HepG2 (cell line): ENCODE data around the gene SLC36A3. TPM values are rescaled to one million over a fixed set of nuclear protein-coding genes. Genes with fewer than 3 reads are reported as not detected.

ENCODE experiments used
- AKAP8 ChIP-seq: sonication (generic); formaldehyde crosslinking; IDR thresholded peaks from 2 replicates; pipeline ENCODE4 v1.5.1; 2020; ENCODE audit warnings: mild to moderate bottlenecking, missing genetic modification reagents
- AKNA ChIP-seq: sonication (generic); formaldehyde crosslinking; IDR thresholded peaks from 2 replicates; pipeline ENCODE4 v1.4.0; 2020; ENCODE audit warnings: missing genetic modification reagents, borderline replicate concordance
- ARID5B ChIP-seq: IDR thresholded peaks from 2 replicates; pipeline ENCODE4 v1.4.0; 2020; ENCODE audit warnings: mild to moderate bottlenecking, missing genetic modification reagents
- GPN1 ChIP-seq: sonication (generic); formaldehyde crosslinking; IDR thresholded peaks from 2 replicates; pipeline ENCODE4 v1.5.1; 2020; ENCODE audit warnings: missing genetic modification reagents, borderline replicate concordance
- KLF11 ChIP-seq: IDR thresholded peaks from 2 replicates; pipeline ENCODE4 v1.6.1; 2016; ENCODE audit warnings: missing compliant biosample characterization
- MYPOP ChIP-seq: sonication (generic); formaldehyde crosslinking; IDR thresholded peaks from 2 replicates; pipeline ENCODE4 v1.8.1; 2023; ENCODE audit warnings: mild to moderate bottlenecking, moderate library complexity, missing genetic modification reagents
- NFYB ChIP-seq: sonication (generic); formaldehyde crosslinking; IDR thresholded peaks from 2 replicates; pipeline ENCODE4 v1.4.0; 2020; ENCODE audit warnings: missing genetic modification reagents
- SALL1 ChIP-seq: sonication (generic); formaldehyde crosslinking; IDR thresholded peaks from 2 replicates; pipeline ENCODE4 v1.8.0; 2022; ENCODE audit warnings: mild to moderate bottlenecking, missing genetic modification reagents
- THAP11 ChIP-seq: IDR thresholded peaks from 2 replicates; pipeline ENCODE4 v1.6.1; 2016; ENCODE audit warnings: missing biosample characterization, missing genetic modification reagents
- ZGPAT ChIP-seq: IDR thresholded peaks from 2 replicates; pipeline ENCODE4 v1.6.1; 2016; ENCODE audit warnings: mild to moderate bottlenecking
- ZKSCAN1 ChIP-seq: fragments of 150-350 bp; IDR thresholded peaks from 2 replicates; pipeline ENCODE4 v1.6.1; 2014; ENCODE audit warnings: low read length
- ZNF362 ChIP-seq: sonication (generic); formaldehyde crosslinking; IDR thresholded peaks from 2 replicates; pipeline ENCODE4 v1.4.0; 2020; ENCODE audit warnings: missing genetic modification reagents, mild to moderate bottlenecking, borderline replicate concordance
- polyA plus RNA-seq, 8 experiments: library from polyadenylated mRNA; depleted of rRNA in 3 of 8; stranded (reverse) in 7 of 8; unstranded in 1 of 8; fragments of >200 nt; fragmentation: Illumina TruSeq in 4 of 8; extraction: Trizol in 4 of 8; gene quantifications; 2 replicates each; pipeline versions ENCODE4 v1.2.1 to v1.2.3, GENCODE V29; 2011 to 2016; ENCODE audit warnings: low read depth in 4 of 8, missing spikeins in 1 of 8, mixed read lengths in 1 of 8; ENCODE audit not compliant: insufficient read depth in 1 of 8
- total RNA-seq, 5 experiments: library from RNA; depleted of rRNA; stranded (reverse); fragments of >200 nt; fragmentation: Illumina TruSeq; extraction: Trizol; gene quantifications; 2 replicates each; pipeline ENCODE4 v1.2.3, GENCODE V29; 2016; ENCODE audit warnings: low read depth in 1 of 5

SLC36A3 gene
- total and polyA plus RNA-seq, 2 of the 13 experiments (the other 11 are each of a cell fraction or from before 2014, with no cell fraction given): not detected

- peak; percentile 81 for TF ChIP-seq ARID5B (CRISPR knock-in tag)
- no peak for TF ChIP-seq GPN1
- TF ChIP-seq ZKSCAN1: 0 out of 2 replicates have a peak, but pooled peaks have one; percentile 9
- TF ChIP-seq SALL1 (CRISPR knock-in tag): peak; percentile 80
- TF ChIP-seq NFYB (CRISPR knock-in tag): no peak
- no peak for TF ChIP-seq AKNA (CRISPR knock-in tag)
- TF ChIP-seq MYPOP (CRISPR knock-in tag): no peak; the same call in 1 of the 2 replicates
- TF ChIP-seq THAP11 (CRISPR knock-in tag): peak; percentile 45; the same call in 1 of the 2 replicates
- no peak for TF ChIP-seq KLF11 (CRISPR knock-in tag)
- no peak for TF ChIP-seq ZNF362 (CRISPR knock-in tag)
- TF ChIP-seq ZGPAT (CRISPR knock-in tag): peak; percentile 65; the same call in 1 of the 2 replicates
- no peak for TF ChIP-seq AKAP8 (CRISPR knock-in tag)
Measured at GRCh38 chr5:151234476-151235238, 68.9 kb downstream of the SLC36A3 start (continued).
